ENCODE measurements around the gene CREBZF.
"Not testable (repeated sequence)": the region's sequence is repeated elsewhere in the genome, so short reads cannot be mapped to it uniquely, and the experiment has no call there.

The CREBZF gene

DNA sequence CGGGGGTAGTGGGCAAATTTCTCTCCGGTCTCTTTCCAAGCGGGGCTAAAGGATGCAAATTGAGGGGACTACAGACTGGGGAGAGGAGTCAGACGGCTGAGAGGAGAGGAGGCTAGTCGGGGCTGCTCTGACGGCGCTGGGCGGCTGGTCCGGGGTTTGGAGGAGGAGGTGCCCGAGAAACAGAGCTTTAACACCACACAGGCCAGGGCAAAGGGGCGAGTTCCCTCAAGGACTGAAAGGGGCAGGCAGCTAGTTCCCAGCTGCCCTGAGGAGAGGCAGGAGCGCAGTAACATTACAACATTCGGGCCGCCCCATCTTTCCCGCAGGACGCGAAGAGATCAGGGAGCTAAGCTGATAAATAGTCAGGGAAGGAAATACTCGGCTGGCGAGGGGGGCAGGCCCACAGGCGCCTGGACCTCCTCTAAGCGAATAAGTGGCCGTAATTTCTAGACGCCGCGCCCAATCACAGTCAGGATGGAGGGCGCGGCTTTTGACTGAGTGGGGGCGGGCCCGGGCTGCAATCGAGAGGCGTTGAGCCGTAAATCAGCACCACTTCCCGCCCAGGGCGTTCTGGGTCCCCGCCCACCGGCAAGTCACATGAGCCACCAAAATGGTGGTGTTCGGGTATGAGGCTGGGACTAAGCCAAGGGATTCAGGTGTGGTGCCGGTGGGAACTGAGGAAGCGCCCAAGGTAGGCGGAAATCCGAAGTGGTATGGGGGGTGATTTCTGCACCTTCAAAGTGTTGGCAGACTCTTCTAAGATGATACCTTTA, 36.7 kb downstream of the CREBZF start, which contains the start of gene TMEM126B:
TSS of gene TMEM126B (plus strand) at position 596 of the 773 bp plus-strand sequence. CDS start at position 611, 15 bp downstream.
- DNase-seq: peak; percentile 70 to 99 (median 98)

DNA sequence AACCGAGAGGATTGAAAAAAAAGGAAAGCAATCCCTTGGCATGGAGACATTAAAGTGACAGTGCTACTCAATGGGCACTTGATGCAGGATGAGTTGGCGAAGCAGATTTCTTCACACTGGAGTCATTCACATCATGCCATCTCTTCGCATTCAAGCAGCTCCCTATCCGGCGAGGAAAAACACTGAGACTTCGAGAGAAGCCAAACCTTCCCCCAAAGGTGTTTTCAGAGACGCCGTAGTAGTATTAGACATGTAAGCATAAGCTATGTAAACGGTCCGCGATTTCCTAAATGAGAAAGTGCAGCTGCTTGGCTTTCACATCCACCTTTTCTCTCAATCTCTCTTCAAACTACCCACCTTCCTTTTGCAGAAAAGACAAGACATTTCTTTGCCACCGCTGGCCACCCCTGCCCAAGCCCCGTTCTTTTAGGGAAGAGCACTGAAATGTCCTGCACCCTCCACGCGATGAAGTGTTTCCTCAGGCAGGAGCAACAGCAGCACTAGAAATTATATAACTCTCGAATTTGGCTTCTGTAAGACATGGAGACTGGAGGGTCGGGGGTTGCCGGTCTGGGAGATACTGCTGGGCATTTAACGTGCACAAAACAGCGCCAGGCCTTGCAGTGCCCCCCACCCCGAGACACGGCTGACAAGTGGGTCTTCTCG, 37.5 kb downstream of the CREBZF start, which contains the start of gene DLG2:
TSS of gene DLG2 (minus strand) at position 13 of the 666 bp plus-strand sequence.
- DNase-seq: peak in 43 of 58 donors; percentile 10 to 78 (median 49)

DNA sequence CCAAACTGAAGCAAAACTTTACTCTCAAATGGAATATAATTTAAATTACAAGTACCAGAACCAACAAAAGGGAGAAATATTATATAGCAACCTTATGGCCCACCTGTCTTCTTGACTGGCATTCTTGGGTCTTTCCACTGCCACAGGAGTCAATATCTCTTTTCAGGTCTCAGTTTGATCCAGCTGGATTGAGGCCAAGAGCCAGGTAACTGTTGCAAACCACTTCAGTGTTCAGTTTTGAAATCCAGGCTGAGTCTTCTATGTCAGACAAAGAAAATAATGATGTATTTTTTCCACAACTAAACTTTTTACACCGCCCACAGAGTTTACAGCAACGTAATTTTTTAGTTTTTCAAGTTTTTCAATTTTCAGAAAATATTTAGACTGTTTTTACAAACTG, 38.4 kb downstream of the CREBZF start:
- DNase-seq: peak in 1 of 58 donors; percentile 1

DNA sequence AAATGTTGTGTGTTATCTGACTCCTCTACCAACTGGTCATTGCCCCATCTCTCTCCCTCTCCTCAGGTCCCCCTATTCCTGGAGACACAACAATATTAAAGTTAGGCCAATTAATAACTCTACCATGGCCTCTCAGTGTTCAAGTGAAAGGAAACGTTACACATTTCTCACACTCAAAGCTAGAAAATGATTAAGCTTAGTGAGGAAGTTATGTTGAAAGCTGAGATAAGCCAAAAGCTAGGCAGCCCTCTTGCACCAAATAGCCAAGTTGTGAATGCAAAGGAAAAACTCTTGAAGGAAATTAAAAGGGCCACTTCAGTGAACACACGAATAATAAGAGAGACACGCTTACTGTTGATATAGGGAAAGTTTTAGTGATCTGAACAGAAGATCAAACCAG, 44.7 kb downstream of the CREBZF start:
- no peak for DNase-seq

DNA sequence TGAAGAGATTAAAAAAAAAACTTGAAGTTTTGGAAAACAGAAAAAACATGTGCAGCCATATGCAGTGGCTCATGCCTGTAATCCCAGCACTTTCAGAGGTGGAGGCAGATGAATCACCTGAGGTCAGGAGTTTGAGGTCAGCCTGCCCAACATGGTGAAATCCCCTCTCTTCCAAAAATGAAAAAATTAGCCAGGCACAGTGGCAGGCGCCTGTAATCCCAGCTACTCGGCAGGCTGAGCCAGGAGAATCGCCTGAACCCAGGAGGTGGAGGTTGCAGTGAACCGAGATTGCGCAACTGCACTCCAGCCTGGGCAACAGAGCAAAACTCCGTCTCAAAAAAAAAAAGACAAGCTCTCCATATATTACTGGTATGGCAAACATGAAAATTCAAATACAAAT, 45.4 kb downstream of the CREBZF start:
- no peak for DNase-seq

DNA sequence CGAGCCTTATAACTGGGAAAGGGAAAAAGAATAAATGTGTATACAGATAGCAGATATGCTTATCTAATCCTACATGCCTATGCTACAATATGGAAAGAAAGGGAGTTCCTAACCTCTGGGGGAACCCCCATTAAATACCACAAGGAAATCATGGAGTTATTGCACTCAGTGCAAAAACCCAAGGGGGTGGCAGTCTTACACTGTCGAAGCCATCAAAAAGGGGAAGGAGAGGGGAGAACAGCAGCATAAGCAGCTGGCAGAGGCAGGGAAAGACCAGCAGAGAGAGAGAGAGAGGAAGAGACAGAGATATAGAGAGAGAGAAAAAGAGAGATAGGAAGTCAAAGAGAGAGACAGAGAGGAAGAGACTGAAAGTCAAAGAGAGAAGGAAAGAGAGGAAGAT, 53.3 kb downstream of the CREBZF start:
- DNase-seq: not testable (repeated sequence)
